K562 (cell line): Measurements from ENCODE around the gene PHB1. TPM values are rescaled to one million over a fixed set of nuclear protein-coding genes. Genes with fewer than 3 reads are reported as not detected.

Experiments
- FOXK2 ChIP-seq, 2 experiments: fragments of 450-650 bp; IDR thresholded peaks in 1 of 2; conservative IDR thresholded peaks in 1 of 2; 2 replicates each; pipeline ENCODE4 v1.6.1; 2016; ENCODE audit warnings: low read depth in 2 of 2, mild to moderate bottlenecking in 1 of 2
- KDM4B ChIP-seq, 2 experiments: fragments of 450-650 bp in 1 of 2; sonication (generic) in 1 of 2; IDR thresholded peaks; 2 replicates each; pipeline ENCODE4 v1.6.1; 2016 to 2017; ENCODE audit warnings: borderline replicate concordance in 2 of 2, antibody characterized with exemption in 1 of 2, low read depth in 1 of 2, mild to moderate bottlenecking in 1 of 2
- MAZ ChIP-seq, 2 experiments: fragments of 450-650 bp in 1 of 2; sonication (generic) in 1 of 2; formaldehyde crosslinking; IDR thresholded peaks in 1 of 2; conservative IDR thresholded peaks in 1 of 2; 2 replicates each; pipeline versions ENCODE4 v1.4.0 to v1.5.0; 2020; ENCODE audit warnings: mild to moderate bottlenecking in 1 of 2, missing genetic modification reagents in 1 of 2
- RBBP5 ChIP-seq: fragments of 200-600 bp; sonication (generic); IDR thresholded peaks from 2 replicates; pipeline ENCODE4 v1.6.1; 2012; ENCODE audit warnings: borderline replicate concordance, mild to moderate bottlenecking, low read length, control low read depth, inconsistent platforms; ENCODE audit not compliant: insufficient read depth, poor library complexity, severe bottlenecking
- RCOR1 ChIP-seq, 2 experiments: IDR thresholded peaks; 2 replicates each; pipeline ENCODE4 v1.6.1; 2012; ENCODE audit warnings: low read depth in 2 of 2, low read length in 2 of 2, borderline replicate concordance in 1 of 2, improper control_type of control experiment in 1 of 2
- ZBTB1 ChIP-seq: sonication (generic); formaldehyde crosslinking; IDR thresholded peaks from 2 replicates; pipeline ENCODE4 v1.8.1; 2023; ENCODE audit warnings: missing genetic modification reagents, low read depth, mild to moderate bottlenecking, borderline replicate concordance
- polyA plus RNA-seq, 8 experiments: library from polyadenylated mRNA; depleted of rRNA in 4 of 8; stranded (reverse) in 5 of 8; unstranded in 3 of 8; fragments of >200 nt; fragmentation: Nextera tagmentation in 2 of 8; fragmentation: Illumina TruSeq in 1 of 8; extraction: Ambion mirVana in 2 of 8; extraction: Trizol in 1 of 8; gene quantifications; 2 replicates each; pipeline versions ENCODE4 v1.2.1 to v1.2.3, GENCODE V29; 2011 to 2014; ENCODE audit warnings: inconsistent platforms in 1 of 8, missing spikeins in 1 of 8
- total RNA-seq, 7 experiments: library from RNA; depleted of rRNA in 6 of 7; stranded (reverse); fragments of >200 nt in 6 of 7; fragmentation: Illumina TruSeq in 2 of 7; extraction: Trizol in 2 of 7; gene quantifications; 2 replicates each; pipeline versions ENCODE4 v1.2.1 to v1.2.3, GENCODE V29; 2011 to 2021; ENCODE audit warnings: low replicate concordance in 1 of 7
- TF ChIP-seq, protein P1 (sequence below), 2 experiments: fragments of 450-650 bp in 1 of 2; sonication (generic) in 1 of 2; formaldehyde crosslinking in 1 of 2; IDR thresholded peaks; 2 replicates each; pipeline versions ENCODE4 v1.7.1 to v1.9.0; 2016 to 2022; ENCODE audit warnings: inconsistent platforms in 1 of 2, mild to moderate bottlenecking in 1 of 2, missing genetic modification reagents in 1 of 2
- TF ChIP-seq, protein P2 (sequence below): sonication (generic); formaldehyde crosslinking; IDR thresholded peaks from 2 replicates; pipeline ENCODE4 v1.8.0; 2023; ENCODE audit warnings: mild to moderate bottlenecking, missing genetic modification reagents
- TF ChIP-seq, protein P3 (sequence below): sonication (generic); formaldehyde crosslinking; IDR thresholded peaks from 2 replicates; pipeline ENCODE4 v1.8.1; 2022; ENCODE audit warnings: missing genetic modification reagents

Gene PHB1
- total and polyA plus RNA-seq, 9 of the 15 experiments (the other 6 are each of a cell fraction or from before 2014, with no cell fraction given): 191 to 818 (median 349) TPM

DNA sequence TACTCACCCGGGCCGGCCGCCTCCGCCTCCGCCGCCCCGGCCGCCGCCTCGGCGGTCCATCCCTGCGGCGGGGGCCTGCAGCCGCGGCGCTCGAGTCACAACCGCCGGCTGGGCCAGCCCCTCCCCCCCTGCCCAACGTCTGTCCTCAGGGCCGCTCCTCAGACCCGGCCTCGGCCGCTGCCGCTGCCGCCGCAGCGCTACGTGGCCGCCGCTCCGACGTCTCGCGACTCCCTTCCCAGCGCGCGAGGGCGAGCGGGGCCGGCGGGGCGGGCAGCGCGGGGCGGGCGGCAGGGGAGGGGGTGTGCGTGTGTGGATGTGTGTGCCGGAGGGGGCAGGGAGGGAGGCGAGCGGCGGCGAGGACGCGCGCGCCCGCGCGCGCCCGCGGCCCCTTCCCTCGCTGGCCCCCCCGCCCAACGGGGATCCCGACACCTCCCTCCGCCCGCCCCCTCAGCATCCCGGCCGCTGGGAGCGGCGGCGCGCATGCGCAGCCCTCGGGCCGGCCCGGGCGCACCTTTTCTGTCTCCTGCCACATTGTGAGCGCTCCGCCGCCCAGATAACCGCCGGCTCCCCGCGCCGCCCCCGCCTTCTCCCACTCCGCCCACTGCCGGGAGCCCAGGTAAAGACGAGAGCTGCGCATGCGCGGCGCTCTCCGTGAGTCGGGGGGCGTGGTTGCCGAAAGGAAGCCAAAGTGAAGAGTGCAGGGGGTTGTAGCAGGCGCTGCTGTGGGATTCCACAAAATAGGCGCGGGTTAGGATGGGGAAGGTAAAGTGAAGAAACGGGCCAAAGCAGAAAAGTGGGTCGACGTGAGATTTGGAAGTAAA is 52.6 kb downstream of the PHB1 start, which contains the start of gene ZNF652 (continued):
- TF ChIP-seq, protein P1, sequence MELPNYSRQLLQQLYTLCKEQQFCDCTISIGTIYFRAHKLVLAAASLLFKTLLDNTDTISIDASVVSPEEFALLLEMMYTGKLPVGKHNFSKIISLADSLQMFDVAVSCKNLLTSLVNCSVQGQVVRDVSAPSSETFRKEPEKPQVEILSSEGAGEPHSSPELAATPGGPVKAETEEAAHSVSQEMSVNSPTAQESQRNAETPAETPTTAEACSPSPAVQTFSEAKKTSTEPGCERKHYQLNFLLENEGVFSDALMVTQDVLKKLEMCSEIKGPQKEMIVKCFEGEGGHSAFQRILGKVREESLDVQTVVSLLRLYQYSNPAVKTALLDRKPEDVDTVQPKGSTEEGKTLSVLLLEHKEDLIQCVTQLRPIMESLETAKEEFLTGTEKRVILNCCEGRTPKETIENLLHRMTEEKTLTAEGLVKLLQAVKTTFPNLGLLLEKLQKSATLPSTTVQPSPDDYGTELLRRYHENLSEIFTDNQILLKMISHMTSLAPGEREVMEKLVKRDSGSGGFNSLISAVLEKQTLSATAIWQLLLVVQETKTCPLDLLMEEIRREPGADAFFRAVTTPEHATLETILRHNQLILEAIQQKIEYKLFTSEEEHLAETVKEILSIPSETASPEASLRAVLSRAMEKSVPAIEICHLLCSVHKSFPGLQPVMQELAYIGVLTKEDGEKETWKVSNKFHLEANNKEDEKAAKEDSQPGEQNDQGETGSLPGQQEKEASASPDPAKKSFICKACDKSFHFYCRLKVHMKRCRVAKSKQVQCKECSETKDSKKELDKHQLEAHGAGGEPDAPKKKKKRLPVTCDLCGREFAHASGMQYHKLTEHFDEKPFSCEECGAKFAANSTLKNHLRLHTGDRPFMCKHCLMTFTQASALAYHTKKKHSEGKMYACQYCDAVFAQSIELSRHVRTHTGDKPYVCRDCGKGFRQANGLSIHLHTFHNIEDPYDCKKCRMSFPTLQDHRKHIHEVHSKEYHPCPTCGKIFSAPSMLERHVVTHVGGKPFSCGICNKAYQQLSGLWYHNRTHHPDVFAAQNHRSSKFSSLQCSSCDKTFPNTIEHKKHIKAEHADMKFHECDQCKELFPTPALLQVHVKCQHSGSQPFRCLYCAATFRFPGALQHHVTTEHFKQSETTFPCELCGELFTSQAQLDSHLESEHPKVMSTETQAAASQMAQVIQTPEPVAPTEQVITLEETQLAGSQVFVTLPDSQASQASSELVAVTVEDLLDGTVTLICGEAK (IDR thresholded peaks at IDR 0.05): 0 out of 2 replicates have a peak, but pooled peaks have one; percentile 46
- TF ChIP-seq, protein P1 (CRISPR knock-in tag; IDR thresholded peaks at IDR 0.05): no peak
- TF ChIP-seq MAZ (CRISPR knock-in tag; conservative IDR thresholded peaks at IDR 0.05 in 1 of 2, IDR thresholded peaks at IDR 0.05 in 1 of 2) (peak; percentile 80 to 89), KDM4B (IDR thresholded peaks at IDR 0.05; ENCODE audit: borderline replicate concordance in 2 of 2, low read depth in 1 of 2) (peak in 1 of 2 experiments; percentile 50; a peak in 1 of 4 replicates), ZBTB1 (CRISPR knock-in tag) (peak; percentile 26; the same call in 1 of the 2 replicates), FOXK2 (conservative IDR thresholded peaks at IDR 0.05 in 1 of 2, IDR thresholded peaks at IDR 0.05 in 1 of 2; ENCODE audit: low read depth in 2 of 2) (no peak), RCOR1 (IDR thresholded peaks at IDR 0.05; ENCODE audit: borderline replicate concordance in 1 of 2, low read depth in 2 of 2, low read length in 2 of 2) (peak in 1 of 2 experiments; percentile 35; a peak in 1 of 4 replicates), RBBP5 (peak; percentile 41)
- TF ChIP-seq, protein P2, sequence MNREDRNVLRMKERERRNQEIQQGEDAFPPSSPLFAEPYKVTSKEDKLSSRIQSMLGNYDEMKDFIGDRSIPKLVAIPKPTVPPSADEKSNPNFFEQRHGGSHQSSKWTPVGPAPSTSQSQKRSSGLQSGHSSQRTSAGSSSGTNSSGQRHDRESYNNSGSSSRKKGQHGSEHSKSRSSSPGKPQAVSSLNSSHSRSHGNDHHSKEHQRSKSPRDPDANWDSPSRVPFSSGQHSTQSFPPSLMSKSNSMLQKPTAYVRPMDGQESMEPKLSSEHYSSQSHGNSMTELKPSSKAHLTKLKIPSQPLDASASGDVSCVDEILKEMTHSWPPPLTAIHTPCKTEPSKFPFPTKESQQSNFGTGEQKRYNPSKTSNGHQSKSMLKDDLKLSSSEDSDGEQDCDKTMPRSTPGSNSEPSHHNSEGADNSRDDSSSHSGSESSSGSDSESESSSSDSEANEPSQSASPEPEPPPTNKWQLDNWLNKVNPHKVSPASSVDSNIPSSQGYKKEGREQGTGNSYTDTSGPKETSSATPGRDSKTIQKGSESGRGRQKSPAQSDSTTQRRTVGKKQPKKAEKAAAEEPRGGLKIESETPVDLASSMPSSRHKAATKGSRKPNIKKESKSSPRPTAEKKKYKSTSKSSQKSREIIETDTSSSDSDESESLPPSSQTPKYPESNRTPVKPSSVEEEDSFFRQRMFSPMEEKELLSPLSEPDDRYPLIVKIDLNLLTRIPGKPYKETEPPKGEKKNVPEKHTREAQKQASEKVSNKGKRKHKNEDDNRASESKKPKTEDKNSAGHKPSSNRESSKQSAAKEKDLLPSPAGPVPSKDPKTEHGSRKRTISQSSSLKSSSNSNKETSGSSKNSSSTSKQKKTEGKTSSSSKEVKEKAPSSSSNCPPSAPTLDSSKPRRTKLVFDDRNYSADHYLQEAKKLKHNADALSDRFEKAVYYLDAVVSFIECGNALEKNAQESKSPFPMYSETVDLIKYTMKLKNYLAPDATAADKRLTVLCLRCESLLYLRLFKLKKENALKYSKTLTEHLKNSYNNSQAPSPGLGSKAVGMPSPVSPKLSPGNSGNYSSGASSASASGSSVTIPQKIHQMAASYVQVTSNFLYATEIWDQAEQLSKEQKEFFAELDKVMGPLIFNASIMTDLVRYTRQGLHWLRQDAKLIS (CRISPR knock-in tag): 0 out of 2 replicates have a peak, but pooled peaks have one; percentile 75
- TF ChIP-seq, protein P3, sequence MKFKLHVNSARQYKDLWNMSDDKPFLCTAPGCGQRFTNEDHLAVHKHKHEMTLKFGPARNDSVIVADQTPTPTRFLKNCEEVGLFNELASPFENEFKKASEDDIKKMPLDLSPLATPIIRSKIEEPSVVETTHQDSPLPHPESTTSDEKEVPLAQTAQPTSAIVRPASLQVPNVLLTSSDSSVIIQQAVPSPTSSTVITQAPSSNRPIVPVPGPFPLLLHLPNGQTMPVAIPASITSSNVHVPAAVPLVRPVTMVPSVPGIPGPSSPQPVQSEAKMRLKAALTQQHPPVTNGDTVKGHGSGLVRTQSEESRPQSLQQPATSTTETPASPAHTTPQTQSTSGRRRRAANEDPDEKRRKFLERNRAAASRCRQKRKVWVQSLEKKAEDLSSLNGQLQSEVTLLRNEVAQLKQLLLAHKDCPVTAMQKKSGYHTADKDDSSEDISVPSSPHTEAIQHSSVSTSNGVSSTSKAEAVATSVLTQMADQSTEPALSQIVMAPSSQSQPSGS (CRISPR knock-in tag): no peak
